GM19463 (cell line): ENCODE measurements around the gene NEK6.

Source experiments
- ATAC-seq: cut with Tn5 transposase; IDR thresholded peaks from one replicate; pipeline ENCODE4 v1.9.1; 2021; ENCODE audit warnings: mild to moderate bottlenecking, moderate library complexity; ENCODE audit not compliant: unreplicated experiment

The NEK6 gene

DNA sequence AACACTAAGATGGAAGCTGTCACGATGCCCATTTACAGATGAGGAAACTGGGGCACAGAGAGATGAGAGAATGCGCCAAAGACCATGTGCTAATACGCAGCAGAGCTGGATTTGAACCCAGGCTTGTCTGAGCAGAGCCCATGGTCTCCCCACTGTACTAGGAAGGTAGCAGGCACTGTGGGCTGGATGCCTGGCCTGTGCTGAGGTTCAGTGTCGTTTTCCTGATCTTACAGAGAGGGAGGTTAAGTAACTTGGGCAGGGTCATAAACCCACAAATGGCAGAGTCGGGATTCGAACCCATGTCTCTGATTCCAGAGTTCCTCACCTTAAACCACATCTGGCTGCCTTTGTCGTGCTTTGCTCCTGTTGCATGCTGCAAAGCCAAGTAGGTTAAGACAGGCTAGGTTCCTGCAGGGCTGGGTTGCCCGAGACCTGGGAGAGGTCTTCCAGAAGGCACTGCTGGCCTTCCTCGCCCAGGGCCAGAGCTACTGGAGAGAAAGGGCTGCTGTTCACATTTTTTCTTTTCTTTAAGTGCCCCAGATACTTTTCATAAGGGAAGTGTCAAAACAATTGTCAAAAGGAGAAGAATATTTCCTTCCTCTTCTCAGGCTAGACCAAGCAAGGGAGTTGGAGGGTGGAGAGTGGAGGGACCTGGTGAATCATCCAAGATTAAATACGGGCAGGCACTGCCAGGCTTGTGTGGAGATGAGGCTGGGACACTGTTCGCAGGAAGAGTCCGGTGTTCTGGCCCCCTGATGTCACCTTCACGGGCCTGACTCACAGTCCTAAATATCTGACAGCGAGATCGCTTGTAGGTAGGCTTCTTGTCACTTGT is 3.2 kb downstream of the NEK6 start:
- ATAC-seq = no peak

GRCh38 chr9:124261736-124262648 is 4.2 kb downstream of the NEK6 start:
- ATAC-seq = no peak

DNA sequence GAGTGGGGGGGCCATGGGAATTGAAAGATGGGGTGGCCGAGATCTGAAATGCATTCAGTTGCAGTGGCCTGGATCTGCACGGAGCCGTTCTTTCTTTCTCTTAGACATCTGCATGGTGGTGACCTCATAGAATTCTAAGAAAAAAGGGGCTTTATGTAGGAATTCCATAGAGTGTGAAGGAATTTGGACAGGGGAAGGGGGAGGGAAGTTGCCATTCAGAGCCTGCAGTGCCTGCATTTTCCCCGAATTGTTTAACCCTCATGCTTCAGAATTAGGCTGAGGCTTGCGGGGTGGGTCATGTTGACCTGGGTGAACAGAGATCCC is 4.9 kb downstream of the NEK6 start:
- ATAC-seq = no peak

- no peak for ATAC-seq
These were observed 5.5 kb downstream of the NEK6 start for GRCh38 chr9:124263213-124263612.

GRCh38 chr9:124263800-124264426 is 6.2 kb downstream of the NEK6 start:
- ATAC-seq = peak; percentile 29

- peak; percentile 64 for ATAC-seq
These were observed 7.1 kb downstream of the NEK6 start for GRCh38 chr9:124264823-124265233.

GRCh38 chr9:124265551-124265950 is 7.8 kb downstream of the NEK6 start:
- ATAC-seq = no peak

- no peak for ATAC-seq
These were observed 8.5 kb downstream of the NEK6 start for GRCh38 chr9:124266139-124266825.

DNA sequence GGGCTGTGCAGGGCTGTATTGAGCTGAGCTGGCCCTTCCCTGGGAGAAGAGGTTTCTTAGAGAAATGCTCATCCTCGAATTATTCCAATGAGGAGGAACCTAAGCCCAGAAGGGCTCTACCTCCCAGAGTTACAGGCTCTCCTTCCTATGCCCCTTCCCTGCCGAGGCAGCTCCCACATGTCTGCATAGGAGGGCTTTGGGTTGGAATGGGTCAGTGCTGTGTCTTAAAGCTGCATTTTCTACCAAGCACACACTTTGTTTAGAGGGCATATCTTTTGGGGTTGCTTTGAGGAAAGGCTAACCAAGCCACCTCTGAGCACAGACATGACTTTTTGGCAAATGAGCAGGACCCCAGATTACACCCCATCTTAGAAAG is 9.1 kb downstream of the NEK6 start:
- ATAC-seq = no peak

DNA sequence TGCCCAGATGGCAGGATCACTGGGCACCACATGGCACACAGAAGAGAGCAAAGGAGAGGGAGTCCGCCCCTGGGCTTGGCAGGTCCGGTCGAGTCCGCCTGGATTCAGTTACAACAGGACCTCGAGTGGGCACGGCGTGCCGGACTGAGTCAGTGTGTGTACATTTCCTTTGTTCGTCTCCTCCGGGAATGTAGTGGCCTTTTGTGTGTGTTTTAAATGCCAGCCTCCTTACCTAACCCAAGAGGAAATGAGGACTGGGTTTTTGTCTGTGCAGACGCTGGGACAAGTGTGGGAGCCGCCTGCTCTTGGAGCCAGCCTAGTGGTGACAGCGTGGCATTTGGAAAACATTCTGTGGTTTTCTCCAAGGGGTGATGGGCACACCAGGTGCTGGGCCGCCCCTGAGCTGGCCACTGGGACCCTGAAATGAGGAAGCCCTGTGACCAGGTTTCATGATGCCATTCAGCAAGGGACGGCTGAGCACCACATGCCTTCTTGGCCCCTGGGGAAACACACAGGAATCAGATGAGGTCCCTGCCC is 9.6 kb downstream of the NEK6 start:
- ATAC-seq = no peak

DNA sequence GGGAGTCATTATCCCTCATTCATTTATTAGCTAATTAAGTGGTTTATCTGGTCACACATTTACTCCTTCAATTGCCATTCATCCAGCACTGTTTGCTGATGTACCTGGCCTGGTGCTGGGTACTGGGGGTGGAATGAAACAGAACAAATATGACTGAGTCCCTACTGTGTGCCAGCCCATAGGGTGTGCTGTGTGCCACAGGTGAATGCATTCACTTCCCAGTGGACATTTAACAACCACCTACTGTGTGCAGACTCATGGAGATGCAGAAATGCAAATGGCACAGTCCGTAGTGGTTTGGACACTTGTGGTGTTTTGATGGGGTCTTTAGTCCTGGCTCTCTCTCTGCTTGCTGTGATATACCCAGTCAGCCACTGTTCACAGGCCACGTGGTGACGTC is 10.5 kb downstream of the NEK6 start:
- no peak for ATAC-seq

DNA sequence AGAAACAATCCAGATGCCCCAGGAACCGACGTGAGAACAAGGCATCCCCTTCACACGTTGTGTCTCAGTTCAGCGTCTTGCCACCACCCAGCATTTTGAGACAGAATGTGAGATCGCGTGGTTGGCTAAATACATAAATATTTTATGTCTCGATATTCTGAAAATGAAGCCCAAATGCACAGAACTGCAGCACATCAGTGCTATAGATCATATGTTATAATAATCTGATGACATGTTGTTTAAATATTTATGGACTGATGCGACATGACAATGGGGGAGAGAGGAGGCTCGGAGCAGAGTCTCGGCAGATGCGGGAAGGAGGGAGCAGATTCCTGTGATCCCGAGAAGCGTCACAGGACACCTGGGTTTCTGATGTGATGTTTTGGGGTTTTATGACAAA is 10.9 kb downstream of the NEK6 start:
- ATAC-seq = no peak

DNA sequence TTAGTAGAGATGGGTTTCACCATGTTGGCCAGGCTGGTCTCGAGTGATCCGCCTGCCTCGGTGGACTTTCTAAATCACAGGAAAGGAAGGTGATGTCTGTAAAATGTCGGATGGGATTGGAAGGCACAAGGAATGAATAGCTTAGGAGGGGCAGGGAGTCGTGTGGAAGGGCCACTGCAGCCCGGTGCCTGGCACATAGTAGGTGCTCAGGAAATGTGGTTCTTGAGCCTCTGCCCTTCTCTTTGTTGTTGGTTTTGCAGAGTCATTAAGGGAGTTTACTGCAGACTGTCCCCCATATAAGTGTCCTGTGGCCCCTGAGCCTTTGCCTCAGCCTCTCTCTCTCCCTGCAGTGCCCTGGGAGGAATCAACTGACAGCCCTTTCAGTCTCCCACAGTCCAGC is 11.8 kb downstream of the NEK6 start:
- ATAC-seq = no peak

- no peak for ATAC-seq
These were observed 13.0 kb downstream of the NEK6 start for GRCh38 chr9:124270504-124271335.

GRCh38 chr9:124271660-124272059 is 13.9 kb downstream of the NEK6 start:
- ATAC-seq = no peak

DNA sequence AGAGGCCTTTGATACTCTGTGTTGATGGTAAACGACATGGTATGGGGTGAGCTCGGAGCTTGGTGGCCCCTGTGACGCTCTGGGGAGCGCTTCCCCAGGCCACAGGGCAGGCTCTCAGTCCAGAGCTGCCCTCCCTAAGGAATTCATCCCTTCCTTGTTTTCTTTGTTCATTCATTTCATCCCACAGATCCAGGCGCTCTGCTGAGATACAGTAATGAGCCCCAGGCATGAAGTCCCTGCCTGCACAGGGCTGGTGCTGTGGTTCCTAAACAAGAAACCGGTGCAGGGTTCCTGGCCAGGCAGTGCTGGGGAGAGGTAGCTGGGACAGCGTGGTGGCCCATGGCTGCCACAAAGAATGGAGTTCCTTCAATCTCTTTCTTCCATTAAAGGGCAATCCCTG is 14.4 kb downstream of the NEK6 start:
- ATAC-seq = no peak

- ATAC-seq = no peak
These were observed 15.2 kb downstream of the NEK6 start for GRCh38 chr9:124272979-124273378.

GRCh38 chr9:124273427-124274160 is 15.8 kb downstream of the NEK6 start:
- ATAC-seq = no peak

DNA sequence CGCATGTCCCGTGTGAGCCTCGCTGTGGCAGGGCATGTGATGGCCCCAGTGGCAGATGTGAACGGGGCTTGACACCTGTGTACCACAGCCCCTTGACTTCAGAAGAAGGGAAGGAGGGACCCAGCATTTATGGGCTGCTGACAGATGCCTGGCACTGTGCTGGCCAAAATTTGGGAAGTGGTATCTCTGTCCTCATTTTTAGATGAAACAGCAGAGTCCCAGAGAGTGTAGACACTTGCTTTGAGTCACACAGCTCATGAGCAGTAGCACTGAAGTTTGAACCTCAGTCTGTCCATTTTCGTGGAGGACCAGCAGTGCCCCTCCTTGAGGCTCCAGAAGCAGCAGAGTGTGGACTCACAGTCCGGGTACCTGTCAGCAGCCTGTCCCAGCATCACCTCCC is 16.5 kb downstream of the NEK6 start:
- no peak for ATAC-seq
